ENCODE results near the gene LYZL1. TPM values are rescaled to one million over a fixed set of nuclear protein-coding genes. Genes with fewer than 3 reads are reported as not detected.
"Not testable (repeated sequence)": the region's sequence is repeated elsewhere in the genome, so short reads cannot be mapped to it uniquely, and the experiment has no call there.

Gene LYZL1
- polyA plus RNA-seq, 1 of the 3 experiments (the other 2 are of a cell fraction) = not detected

GRCh38 chr10:29285624-29286051 is 3.2 kb upstream of the LYZL1 start:
- CTCF ChIA-PET = interaction anchor here (0.9 kb wide), 1 partner anchor 622 kb away, joined by 4 read pairs; no protein-coding TSS in a partner anchor
- no peaks in the 10 kb centered on the region for H3K36me3 ChIP-seq (replicated peaks in 1 of 2; ENCODE audit: control insufficient read depth in 1 of 2, insufficient read depth in 2 of 2, low read length in 1 of 2)
- no peaks in the 10 kb centered on the region; a peak in 1 of 4 replicates for H3K4me1 ChIP-seq (ENCODE audit: control insufficient read depth in 1 of 2, insufficient read depth in 2 of 2, low read depth in 1 of 2, low read length in 1 of 2)
- no peaks in the 10 kb centered on the region for H3K9me3 ChIP-seq
- POLR2A ChIA-PET = no interaction called here
- no peaks in the 10 kb centered on the region for H3F3A ChIP-seq (replicated peaks; ENCODE audit: insufficient read depth)
- no peaks in the 10 kb centered on the region for H3K9me2 ChIP-seq
- no peak for DNase-seq
- H3K79me2 ChIP-seq (ENCODE audit: insufficient read depth) = no peaks in the 10 kb centered on the region
- H3K27ac ChIP-seq (ENCODE audit: low read depth in 2 of 2, low read length in 1 of 2) = no peak overlapping the region
- no peak for TF ChIP-seq PBX3 (IDR thresholded peaks at IDR 0.05)
- no peak for TF ChIP-seq SIN3A (IDR thresholded peaks at IDR 0.05; ENCODE audit: borderline replicate concordance, low read depth, low read length)
- TF ChIP-seq NRF1 (IDR thresholded peaks at IDR 0.05; ENCODE audit: low read depth, low read length) = no peak
- TF ChIP-seq POLR2AphosphoS5 (IDR thresholded peaks at IDR 0.05; ENCODE audit: low read depth, low read length) = no peak
- TF ChIP-seq TEAD4 (IDR thresholded peaks at IDR 0.05; ENCODE audit: borderline replicate concordance, insufficient read depth) = no peak
- no peak for TF ChIP-seq RCOR1 (IDR thresholded peaks at IDR 0.05; ENCODE audit: low read length)
- H3K4me2 ChIP-seq = no peak overlapping the region
- no peaks in the 10 kb centered on the region; the same call in 1 of the 2 replicates for H3K27me3 ChIP-seq (ENCODE audit: insufficient read depth)
- no peak overlapping the region for H3K9ac ChIP-seq
- H4K20me1 ChIP-seq (ENCODE audit: insufficient read depth) = no peaks in the 10 kb centered on the region
- H3K4me3 ChIP-seq (ENCODE audit: low read depth in 2 of 2, low read length in 1 of 2) = no peak overlapping the region
- 73% methylated on average over 4 of the region's 4 CpGs for WGBS (ENCODE audit: low lambda C conversion rate)
- H2AFZ ChIP-seq (ENCODE audit: low read depth) = no peak overlapping the region

- Histone ChIP-seq H3K9me2 (no peaks in the 10 kb centered on the region), H3K9ac (no peak overlapping the region), H3K9me3 (no peaks in the 10 kb centered on the region), H3K4me2 (no peak overlapping the region), H3K4me3 (ENCODE audit: low read depth in 2 of 2, low read length in 1 of 2) (no peak overlapping the region), H3K4me1 (ENCODE audit: control insufficient read depth in 1 of 2, insufficient read depth in 2 of 2, low read depth in 1 of 2, low read length in 1 of 2) (no peaks in the 10 kb centered on the region; a peak in 1 of 4 replicates), H3F3A (replicated peaks; ENCODE audit: insufficient read depth) (no peaks in the 10 kb centered on the region), H3K36me3 (replicated peaks in 1 of 2; ENCODE audit: control insufficient read depth in 1 of 2, insufficient read depth in 2 of 2, low read length in 1 of 2) (no peaks in the 10 kb centered on the region), H3K27ac (ENCODE audit: low read depth in 2 of 2, low read length in 1 of 2) (no peak overlapping the region), H2AFZ (ENCODE audit: low read depth) (no peak overlapping the region), H4K20me1 (ENCODE audit: insufficient read depth) (no peaks in the 10 kb centered on the region), H3K27me3 (ENCODE audit: insufficient read depth) (peaks cover 5% of the 10 kb centered on the region; the same call in 1 of the 2 replicates), H3K79me2 (ENCODE audit: insufficient read depth) (no peaks in the 10 kb centered on the region)
- POLR2A ChIA-PET = no interaction called here
- TF ChIP-seq TAF1 (IDR thresholded peaks at IDR 0.05; ENCODE audit: borderline replicate concordance, low read depth, low read length) = no peak
- no peak for TF ChIP-seq ZBTB33 (IDR thresholded peaks at IDR 0.05; ENCODE audit: borderline replicate concordance, low read depth)
- no peak for TF ChIP-seq MEF2A (IDR thresholded peaks at IDR 0.05; ENCODE audit: borderline replicate concordance, low read depth)
- no peak for TF ChIP-seq RAD21 (IDR thresholded peaks at IDR 0.05; ENCODE audit: low read length)
- no peak for TF ChIP-seq GATA2 (CRISPR knock-in tag; IDR thresholded peaks at IDR 0.05)
- no peak for TF ChIP-seq FOXJ3 (CRISPR knock-in tag; IDR thresholded peaks at IDR 0.05)
- TF ChIP-seq GABPA (IDR thresholded peaks at IDR 0.05; ENCODE audit: low read depth) = no peak
- TF ChIP-seq JUND (IDR thresholded peaks at IDR 0.05) = no peak
- TF ChIP-seq FOSL2 (IDR thresholded peaks at IDR 0.05; ENCODE audit: borderline replicate concordance, low read depth) = no peak
- TF ChIP-seq MXI1 (IDR thresholded peaks at IDR 0.05; ENCODE audit: low read depth, low read length) = no peak
- TF ChIP-seq CHD2 (IDR thresholded peaks at IDR 0.05; ENCODE audit: low read length, partially characterized antibody) = no peak
- no peak for TF ChIP-seq FOXM1 (IDR thresholded peaks at IDR 0.05; ENCODE audit: low read depth)
- no peak for TF ChIP-seq POLR2AphosphoS5 (IDR thresholded peaks at IDR 0.05; ENCODE audit: low read depth, low read length)
- TF ChIP-seq EP300 (IDR thresholded peaks at IDR 0.05; ENCODE audit: borderline replicate concordance in 1 of 2, low read depth in 1 of 2, low read length in 1 of 2) = no peak
- CTCF ChIA-PET = interaction anchor here (1.7 kb wide), 1 partner anchor 17 kb away, joined by 6 read pairs; no protein-coding TSS in a partner anchor
- no peak for DNase-seq
- WGBS (ENCODE audit: low lambda C conversion rate) = 52% methylated on average over 4 of the region's 4 CpGs
Measured at GRCh38 chr10:29287635-29288034, 1.2 kb upstream of the LYZL1 start.

- H3K4me1 ChIP-seq (ENCODE audit: control insufficient read depth in 1 of 2, insufficient read depth in 2 of 2, low read depth in 1 of 2, low read length in 1 of 2); H3K79me2 ChIP-seq (ENCODE audit: insufficient read depth); H2AFZ ChIP-seq (ENCODE audit: low read depth); H3K9me3 ChIP-seq; CTCF ChIA-PET; H3K27me3 ChIP-seq (ENCODE audit: insufficient read depth); DNase-seq; H4K20me1 ChIP-seq (ENCODE audit: insufficient read depth); H3K4me3 ChIP-seq (ENCODE audit: low read depth in 2 of 2, low read length in 1 of 2); H3K9ac ChIP-seq; H3K9me2 ChIP-seq; H3K36me3 ChIP-seq (replicated peaks in 1 of 2; ENCODE audit: control insufficient read depth in 1 of 2, insufficient read depth in 2 of 2, low read length in 1 of 2); H3K27ac ChIP-seq (ENCODE audit: low read depth in 2 of 2, low read length in 1 of 2); H3K4me2 ChIP-seq; H3F3A ChIP-seq (replicated peaks; ENCODE audit: insufficient read depth); POLR2A ChIA-PET: not testable (repeated sequence)
- WGBS (ENCODE audit: low lambda C conversion rate) = 62% methylated on average over 5 of the region's 10 CpGs
Measured at GRCh38 chr10:29291561-29291960, 2.7 kb downstream of the LYZL1 start.

Data from SK-N-SH (cell line).